Activated CD8-positive, alpha-beta T cell treated with anti-CD3 and anti-CD28 coated beads, Interleukin-2, amount 10 ng/mL, durations not matched to agents 7 days and 5 days (primary cell): ENCODE data around the gene CHST15. TPM values are rescaled to one million over a fixed set of nuclear protein-coding genes. Genes with fewer than 3 reads are reported as not detected.
"Not testable (repeated sequence)": the region's sequence is repeated elsewhere in the genome, so short reads cannot be mapped to it uniquely, and the experiment has no call there.

Experiments used
- ATAC-seq: fragments of 150-1000 bp; cut with Tn5 transposase; one replicate; pipeline ENCODE4 v1.10.0; 2021; ENCODE audit warnings: moderate library complexity
- CTCF ChIA-PET: fragments of 350-600 bp; sonication (Branson Sonifier 250); formaldehyde crosslinking; loops from one replicate; lab custom pipeline; 2021; ENCODE audit warnings: antibody characterized with exemption; lab: Charles Lee
- POLR2A ChIA-PET: fragments of 350-600 bp; sonication (Branson Sonifier 250); formaldehyde crosslinking; loops from one replicate; lab custom pipeline; 2021; ENCODE audit warnings: antibody characterized with exemption; lab: Charles Lee
- DNase-seq: peaks from one replicate; pipeline ENCODE4 v3.0.0-alpha.2; 2020
- H3K27ac Mint-ChIP-seq: one replicate; pipeline ENCODE4 v1.8.0; 2021; ENCODE audit warnings: mild to moderate bottlenecking, mixed read lengths
- H3K27me3 Mint-ChIP-seq: one replicate; pipeline ENCODE4 v1.8.0; 2021; ENCODE audit warnings: low read depth, mixed read lengths
- H3K36me3 Mint-ChIP-seq: one replicate; pipeline ENCODE4 v1.8.0; 2021; ENCODE audit warnings: low read depth, mixed read lengths
- H3K4me1 Mint-ChIP-seq: one replicate; pipeline ENCODE4 v1.8.0; 2021; ENCODE audit warnings: low read depth, mixed read lengths
- H3K4me3 Mint-ChIP-seq: one replicate; pipeline ENCODE4 v1.8.0; 2021; ENCODE audit warnings: mild to moderate bottlenecking, mixed read lengths
- H3K9me3 Mint-ChIP-seq: one replicate; pipeline ENCODE4 v1.8.0; 2022; ENCODE audit warnings: mixed read lengths; ENCODE audit not compliant: insufficient read depth
- total RNA-seq, 2 experiments: library from RNA; stranded (reverse); gene quantifications; one replicate each; pipeline ENCODE4 v1.2.3, GENCODE V29; 2021

Gene CHST15
- total RNA-seq, 2 experiments from 2014 or later, result not detected

- Mint-ChIP-seq H3K27me3 (peaks cover 51% of the 10 kb centered on the region), H3K4me3 (peak overlapping the region; percentile 25)
- H3K27ac Mint-ChIP-seq, ATAC-seq, H3K4me1 Mint-ChIP-seq, POLR2A ChIA-PET, H3K9me3 Mint-ChIP-seq, DNase-seq, H3K36me3 Mint-ChIP-seq, CTCF ChIA-PET: not testable (repeated sequence)
These were observed 498 bp upstream of the CHST15 start for GRCh38 chr10:124093774-124094418.

DNA sequence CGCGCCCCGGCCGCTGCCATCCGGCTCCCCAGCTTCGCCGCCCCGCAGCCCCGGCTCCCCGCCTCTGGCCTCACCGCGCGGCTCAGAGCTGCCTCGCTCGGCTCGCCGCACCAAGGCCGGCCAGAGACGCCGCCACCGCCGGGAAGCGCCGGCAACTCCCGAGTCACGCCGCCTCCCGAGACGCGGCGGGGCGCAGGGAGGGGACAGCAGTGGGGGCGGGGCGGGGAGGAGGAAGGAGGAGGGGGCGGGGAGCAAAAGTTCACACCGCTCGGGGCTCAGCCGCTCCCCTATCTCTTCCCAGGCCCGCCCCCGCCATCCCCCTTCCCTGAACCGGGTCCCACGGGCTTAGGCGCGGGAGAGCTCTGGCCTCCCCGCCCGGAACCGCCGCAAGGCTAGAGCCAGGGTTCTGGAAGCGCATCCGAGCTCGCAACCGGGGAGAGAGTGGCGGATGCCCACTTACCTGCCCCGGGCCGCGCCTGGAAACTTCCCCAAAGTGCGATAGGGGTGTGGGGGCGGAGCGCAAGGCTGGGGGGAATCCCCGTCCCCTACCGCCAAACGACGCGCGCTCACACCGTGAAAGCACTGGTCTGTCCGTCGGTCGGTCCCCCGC lies 1.0 kb downstream of the CHST15 start:
- CTCF ChIA-PET, result interaction anchor here (0.6 to 1.2 kb wide), 2 partner anchors 60 to 103 kb away, joined by 3 read pairs; no protein-coding TSS in a partner anchor
- Mint-ChIP-seq H3K36me3 (peaks cover 4% of the 10 kb centered on the region), H3K9me3 (no peaks in the 10 kb centered on the region), H3K27ac (no peak overlapping the region), H3K4me1 (peaks cover 1% of the 10 kb centered on the region), H3K27me3 (peaks cover 51% of the 10 kb centered on the region), H3K4me3 (peak overlapping the region; percentile 40)
- DNase-seq, result peak; percentile 33
- ATAC-seq, result peak; percentile 80
- POLR2A ChIA-PET, result no interaction called here

GRCh38 chr10:124091646-124092249 lies 1.6 kb downstream of the CHST15 start:
- ChIA-PET CTCF (interaction anchor here (0.6 to 1.2 kb wide), 2 partner anchors 61 to 102 kb away, joined by 3 read pairs; no protein-coding TSS in a partner anchor), POLR2A (no interaction called here)
- H3K4me1 Mint-ChIP-seq, result peaks cover 1% of the 10 kb centered on the region
- H3K9me3 Mint-ChIP-seq, result no peaks in the 10 kb centered on the region
- H3K27me3 Mint-ChIP-seq, result peaks cover 49% of the 10 kb centered on the region
- H3K27ac Mint-ChIP-seq, result no peak overlapping the region
- peak overlapping the region; percentile 31 for H3K4me3 Mint-ChIP-seq
- DNase-seq (no peak), ATAC-seq (no peak)
- peaks cover 4% of the 10 kb centered on the region for H3K36me3 Mint-ChIP-seq

- DNase-seq (no peak), ATAC-seq (no peak)
- H3K4me1 Mint-ChIP-seq, result peaks cover 1% of the 10 kb centered on the region
- ChIA-PET CTCF (interaction anchor here (0.9 kb wide), 1 partner anchor 96 kb away, joined by 4 read pairs; no protein-coding TSS in a partner anchor), POLR2A (no interaction called here)
- H3K27me3 Mint-ChIP-seq, result peaks cover 43% of the 10 kb centered on the region
- H3K27ac Mint-ChIP-seq, result no peak overlapping the region
- H3K36me3 Mint-ChIP-seq, result no peaks in the 10 kb centered on the region
- H3K9me3 Mint-ChIP-seq, result no peaks in the 10 kb centered on the region
- no peak overlapping the region for H3K4me3 Mint-ChIP-seq
These were observed 2.7 kb downstream of the CHST15 start for GRCh38 chr10:124090601-124091209.

DNA sequence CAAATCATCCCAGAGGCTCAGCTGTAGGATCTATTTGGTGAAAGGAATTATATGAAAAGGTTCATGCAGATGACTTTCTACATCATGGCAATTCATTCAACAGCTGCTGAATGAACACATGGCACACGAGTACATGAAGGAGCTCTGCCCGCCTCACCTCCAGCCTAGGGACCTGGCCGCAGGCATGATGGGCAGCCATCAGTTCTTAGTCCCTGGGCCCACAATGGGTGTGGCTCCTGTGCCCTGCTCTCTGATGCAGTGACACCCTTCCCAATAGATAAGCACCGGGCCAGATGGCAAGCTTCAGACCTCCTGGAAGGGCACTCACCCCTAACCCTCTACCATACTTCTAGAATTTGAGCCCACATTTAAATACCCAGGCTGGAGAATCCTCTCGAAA lies 3.5 kb downstream of the CHST15 start:
- Mint-ChIP-seq H3K4me3 (no peak overlapping the region), H3K4me1 (peaks cover 1% of the 10 kb centered on the region), H3K27ac (no peak overlapping the region), H3K27me3 (peaks cover 35% of the 10 kb centered on the region), H3K36me3 (no peaks in the 10 kb centered on the region), H3K9me3 (no peaks in the 10 kb centered on the region)
- no peak for ATAC-seq
- DNase-seq, result no peak
- CTCF ChIA-PET, result interaction anchor here (0.9 kb wide), 1 partner anchor 95 kb away, joined by 4 read pairs; no protein-coding TSS in a partner anchor
- POLR2A ChIA-PET, result no interaction called here

GRCh38 chr10:124088915-124089314 lies 4.5 kb downstream of the CHST15 start:
- no peaks in the 10 kb centered on the region for H3K9me3 Mint-ChIP-seq
- H3K27me3 Mint-ChIP-seq, result peaks cover 28% of the 10 kb centered on the region
- H3K36me3 Mint-ChIP-seq, result no peaks in the 10 kb centered on the region
- ChIA-PET CTCF (no interaction called here), POLR2A (no interaction called here)
- no peak overlapping the region for H3K27ac Mint-ChIP-seq
- ATAC-seq (no peak), DNase-seq (no peak)
- no peak overlapping the region for H3K4me3 Mint-ChIP-seq
- peaks cover 1% of the 10 kb centered on the region for H3K4me1 Mint-ChIP-seq

GRCh38 chr10:124087672-124088634 lies 5.4 kb downstream of the CHST15 start:
- no peaks in the 10 kb centered on the region for H3K9me3 Mint-ChIP-seq
- ChIA-PET CTCF (no interaction called here), POLR2A (no interaction called here)
- DNase-seq, result no peak
- no peak for ATAC-seq
- no peak overlapping the region for H3K4me3 Mint-ChIP-seq
- H3K4me1 Mint-ChIP-seq, result peaks cover 1% of the 10 kb centered on the region
- H3K27me3 Mint-ChIP-seq, result peaks cover 28% of the 10 kb centered on the region
- H3K36me3 Mint-ChIP-seq, result no peaks in the 10 kb centered on the region
- H3K27ac Mint-ChIP-seq, result no peak overlapping the region

- Mint-ChIP-seq H3K9me3 (no peaks in the 10 kb centered on the region), H3K36me3 (no peaks in the 10 kb centered on the region), H3K4me1 (peaks cover 1% of the 10 kb centered on the region), H3K27me3 (peaks cover 27% of the 10 kb centered on the region), H3K27ac (no peak overlapping the region), H3K4me3 (no peak overlapping the region)
- CTCF ChIA-PET, result interaction anchor here (1.1 kb wide), 1 partner anchor 302 kb away, joined by 3 read pairs; no protein-coding TSS in a partner anchor
- no peak for DNase-seq
- ATAC-seq, result no peak
- POLR2A ChIA-PET, result no interaction called here
These were observed 6.4 kb downstream of the CHST15 start for GRCh38 chr10:124086787-124087671.

DNA sequence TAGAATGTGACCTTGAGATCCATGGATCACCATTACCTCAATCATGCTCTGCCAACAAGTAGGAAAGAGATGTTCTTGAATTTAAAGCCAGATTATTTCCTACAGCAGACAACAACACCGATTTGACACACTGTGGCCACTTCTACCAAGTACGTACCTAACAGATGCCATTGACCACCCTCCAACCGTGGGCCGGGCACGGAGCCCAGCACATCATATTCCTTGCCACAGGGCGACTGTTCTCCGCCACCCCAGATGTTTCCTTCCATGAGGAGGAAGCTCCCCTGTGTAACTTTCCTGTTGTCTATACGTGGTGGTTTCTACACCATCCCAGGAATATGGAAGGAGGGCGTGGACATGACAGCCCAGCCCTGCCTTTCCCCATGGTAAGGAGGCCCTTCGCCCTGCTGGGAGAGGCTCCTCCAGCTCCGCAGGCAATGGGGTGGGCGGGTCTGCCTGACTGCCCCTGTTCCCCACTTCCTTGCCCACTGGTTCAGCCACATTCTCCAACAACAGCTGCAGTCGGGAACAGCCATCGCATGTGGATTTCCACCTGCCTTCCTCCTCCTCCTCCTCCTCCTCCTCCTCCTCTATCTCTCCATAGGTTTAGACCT lies 7.2 kb downstream of the CHST15 start:
- POLR2A ChIA-PET, result no interaction called here
- Mint-ChIP-seq H3K4me1 (peaks cover 1% of the 10 kb centered on the region), H3K4me3 (no peak overlapping the region), H3K36me3 (no peaks in the 10 kb centered on the region), H3K9me3 (no peaks in the 10 kb centered on the region), H3K27me3 (peaks cover 25% of the 10 kb centered on the region), H3K27ac (no peak overlapping the region)
- ATAC-seq (no peak), DNase-seq (no peak)
- CTCF ChIA-PET, result interaction anchor here (1.1 kb wide), 1 partner anchor 303 kb away, joined by 3 read pairs; no protein-coding TSS in a partner anchor

- DNase-seq (no peak), ATAC-seq (no peak)
- no peaks in the 10 kb centered on the region for H3K9me3 Mint-ChIP-seq
- no peaks in the 10 kb centered on the region for H3K36me3 Mint-ChIP-seq
- ChIA-PET POLR2A (no interaction called here), CTCF (no interaction called here)
- H3K27ac Mint-ChIP-seq, result no peak overlapping the region
- peaks cover 19% of the 10 kb centered on the region for H3K27me3 Mint-ChIP-seq
- no peaks in the 10 kb centered on the region for H3K4me1 Mint-ChIP-seq
- no peak overlapping the region for H3K4me3 Mint-ChIP-seq
These were observed 7.7 kb downstream of the CHST15 start for GRCh38 chr10:124085680-124086079.
